Trophoblast cell (in vitro differentiated cells and primary cell): ENCODE results near the gene ABHD12B. TPM values are rescaled to one million over a fixed set of nuclear protein-coding genes. Genes with fewer than 3 reads are reported as not detected.

Experiments used
- DNase-seq, 2 donors: peaks; one replicate each; pipeline ENCODE4 v3.0.0-alpha.2; 2016
- H2AFZ ChIP-seq: 2 replicates; pipeline ENCODE4 v1.6.1; 2013; ENCODE audit warnings: low read length, moderate library complexity, mild to moderate bottlenecking; ENCODE audit not compliant: insufficient read depth, poor library complexity
- H2AK5ac ChIP-seq: 2 replicates; pipeline ENCODE4 v1.6.1; 2013; ENCODE audit warnings: mild to moderate bottlenecking, low read length
- H2BK120ac ChIP-seq: 2 replicates; pipeline ENCODE4 v1.6.1; 2013; ENCODE audit warnings: low read length, mild to moderate bottlenecking, moderate library complexity; ENCODE audit not compliant: insufficient read depth, poor library complexity
- H2BK12ac ChIP-seq: 2 replicates; pipeline ENCODE4 v1.6.1; 2013; ENCODE audit warnings: mild to moderate bottlenecking, low read length, moderate library complexity
- H2BK5ac ChIP-seq: 2 replicates; pipeline ENCODE4 v1.6.1; 2013; ENCODE audit warnings: low read length, low read depth, moderate library complexity, mild to moderate bottlenecking; ENCODE audit not compliant: poor library complexity
- H3K14ac ChIP-seq: 2 replicates; pipeline ENCODE4 v1.6.1; 2013; ENCODE audit warnings: mild to moderate bottlenecking, low read length
- H3K18ac ChIP-seq: 2 replicates; pipeline ENCODE4 v1.6.1; 2013; ENCODE audit warnings: mild to moderate bottlenecking, low read length
- H3K23ac ChIP-seq: 2 replicates; pipeline ENCODE4 v1.6.1; 2013; ENCODE audit warnings: low read length
- H3K27ac ChIP-seq: 2 replicates; pipeline ENCODE4 v1.5.1; 2013; ENCODE audit warnings: low read depth, mild to moderate bottlenecking, inconsistent platforms, low read length, moderate library complexity
- H3K27me3 ChIP-seq: 2 replicates; pipeline ENCODE4 v1.6.1; 2013; ENCODE audit warnings: inconsistent platforms, mild to moderate bottlenecking, low read length, moderate library complexity; ENCODE audit not compliant: insufficient read depth
- H3K36me3 ChIP-seq, 2 experiments: 1 replicate in 1 of 2; 2 replicates in 1 of 2; pipeline ENCODE4 v1.6.1; 2013; ENCODE audit warnings: low read length in 2 of 2, mild to moderate bottlenecking in 2 of 2, moderate library complexity in 1 of 2; ENCODE audit not compliant: insufficient read depth in 2 of 2, control insufficient read depth in 1 of 2
- H3K4ac ChIP-seq: 2 replicates; pipeline ENCODE4 v1.6.1; 2013; ENCODE audit warnings: low read depth, mild to moderate bottlenecking, low read length, moderate library complexity
- H3K4me1 ChIP-seq, 2 experiments: 1 replicate in 1 of 2; 2 replicates in 1 of 2; pipeline ENCODE4 v1.6.1; 2013; ENCODE audit warnings: low read length in 2 of 2, mild to moderate bottlenecking in 2 of 2, moderate library complexity in 1 of 2; ENCODE audit not compliant: insufficient read depth in 2 of 2, control insufficient read depth in 1 of 2
- H3K4me2 ChIP-seq: 2 replicates; pipeline ENCODE4 v1.6.1; 2013; ENCODE audit warnings: inconsistent platforms, mild to moderate bottlenecking, low read length, moderate library complexity
- H3K4me3 ChIP-seq: 2 replicates; pipeline ENCODE4 v1.5.1; 2013; ENCODE audit warnings: mild to moderate bottlenecking, low read depth, low read length, inconsistent platforms
- H3K79me1 ChIP-seq: one replicate; pipeline ENCODE4 v1.6.1; 2013; ENCODE audit warnings: low read length
- H3K79me2 ChIP-seq: 2 replicates; pipeline ENCODE4 v1.6.1; 2013; ENCODE audit warnings: low read length, mild to moderate bottlenecking; ENCODE audit not compliant: control insufficient read depth, insufficient read depth, poor library complexity
- H3K9ac ChIP-seq: 2 replicates; pipeline ENCODE4 v1.6.1; 2013; ENCODE audit warnings: mild to moderate bottlenecking, low read length
- H3K9me3 ChIP-seq: 2 replicates; pipeline ENCODE4 v1.6.1; 2013; ENCODE audit warnings: low read depth, mild to moderate bottlenecking, control low read depth, inconsistent platforms, low read length; ENCODE audit not compliant: insufficient read depth
- H4K12ac ChIP-seq: 2 replicates; pipeline ENCODE4 v1.6.1; 2013; ENCODE audit warnings: low read depth, mild to moderate bottlenecking, low read length, moderate library complexity
- H4K8ac ChIP-seq: 2 replicates; pipeline ENCODE4 v1.6.1; 2013; ENCODE audit warnings: low read depth, mild to moderate bottlenecking, low read length, moderate library complexity
- H4K91ac ChIP-seq: one replicate; pipeline ENCODE4 v1.6.1; 2013; ENCODE audit warnings: low read depth, mild to moderate bottlenecking, low read length, moderate library complexity
- WGBS: extraction: QIAGEN DNeasy Blood & Tissue Kit; methylation state at CpG from one replicate; pipeline ENCODE4 v1.1.7; 2013; ENCODE audit warnings: missing lambda C conversion rate; ENCODE audit not compliant: insufficient read length, insufficient coverage; ENCODE audit errors: extremely low coverage; 5-methylcytosine and 5-hydroxymethylcytosine counted together
- polyA plus RNA-seq: library from polyadenylated mRNA; stranded (reverse); fragments of 200-250 nt; gene quantifications from 2 replicates; pipeline ENCODE4 v1.2.3, GENCODE V29; 2013

ABHD12B gene, protein sequence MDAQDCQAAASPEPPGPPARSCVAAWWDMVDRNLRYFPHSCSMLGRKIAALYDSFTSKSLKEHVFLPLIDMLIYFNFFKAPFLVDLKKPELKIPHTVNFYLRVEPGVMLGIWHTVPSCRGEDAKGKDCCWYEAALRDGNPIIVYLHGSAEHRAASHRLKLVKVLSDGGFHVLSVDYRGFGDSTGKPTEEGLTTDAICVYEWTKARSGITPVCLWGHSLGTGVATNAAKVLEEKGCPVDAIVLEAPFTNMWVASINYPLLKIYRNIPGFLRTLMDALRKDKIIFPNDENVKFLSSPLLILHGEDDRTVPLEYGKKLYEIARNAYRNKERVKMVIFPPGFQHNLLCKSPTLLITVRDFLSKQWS
- polyA plus RNA-seq, result not detected in 2 replicates

GRCh38 chr14:50871914-50872732, at the start of gene ABHD12B:
Gene ABHD12B, plus strand, starts transcription at chr14:50872053. Its CDS starts 122 bp downstream, at chr14:50872175.
- Histone ChIP-seq H2BK120ac (no peak within 1 kb of the TSS), H3K14ac (no peak within 1 kb of the TSS), H3K4me1 (peaks cover 0 to 6% of the 10 kb centered on the region in 2 experiments), H2AK5ac (no peak within 1 kb of the TSS), H3K27me3 (peaks cover 25% of the 10 kb centered on the region), H2AFZ (no peak within 1 kb of the TSS), H3K18ac (no peak within 1 kb of the TSS), H3K4ac (no peak within 1 kb of the TSS), H2BK12ac (no peak within 1 kb of the TSS), H3K79me1 (no peaks in the 10 kb centered on the region), H3K79me2 (no peaks in the 10 kb centered on the region), H3K36me3 (no peaks in the 10 kb centered on the region), H3K23ac (no peak within 1 kb of the TSS), H4K91ac (no peak within 1 kb of the TSS), H2BK5ac (no peak within 1 kb of the TSS), H3K9me3 (peaks cover 1% of the 10 kb centered on the region), H3K4me2 (peak within 1 kb of the TSS; percentile 50), H4K8ac (no peak within 1 kb of the TSS), H4K12ac (no peak within 1 kb of the TSS), H3K27ac (no peak within 1 kb of the TSS), H3K4me3 (peak within 1 kb of the TSS; percentile 55), H3K9ac (no peak within 1 kb of the TSS)
- DNase-seq, result no peak
- no CpG with 5 or more reads among the region's 63 CpGs for WGBS

- Histone ChIP-seq H3K79me1 (no peaks in the 10 kb centered on the region), H2AFZ (no peak overlapping the region), H3K9ac (no peak overlapping the region), H3K4me3 (no peak overlapping the region), H4K8ac (no peak overlapping the region), H2BK12ac (no peak overlapping the region), H3K27me3 (no peaks in the 10 kb centered on the region), H3K18ac (no peak overlapping the region), H4K12ac (no peak overlapping the region), H4K91ac (no peak overlapping the region), H3K36me3 (no peaks in the 10 kb centered on the region), H3K4me2 (no peak overlapping the region), H2BK5ac (no peak overlapping the region), H3K9me3 (no peaks in the 10 kb centered on the region), H3K79me2 (no peaks in the 10 kb centered on the region), H2BK120ac (no peak overlapping the region), H3K23ac (no peak overlapping the region), H3K14ac (no peak overlapping the region), H3K4me1 (no peaks in the 10 kb centered on the region), H2AK5ac (no peak overlapping the region), H3K27ac (no peak overlapping the region), H3K4ac (no peak overlapping the region)
- WGBS, result no CpG with 5 or more reads among the region's 11 CpGs
- DNase-seq, result no peak
These were observed 49.3 kb upstream of the ABHD12B start for GRCh38 chr14:50822501-50823042.

DNA sequence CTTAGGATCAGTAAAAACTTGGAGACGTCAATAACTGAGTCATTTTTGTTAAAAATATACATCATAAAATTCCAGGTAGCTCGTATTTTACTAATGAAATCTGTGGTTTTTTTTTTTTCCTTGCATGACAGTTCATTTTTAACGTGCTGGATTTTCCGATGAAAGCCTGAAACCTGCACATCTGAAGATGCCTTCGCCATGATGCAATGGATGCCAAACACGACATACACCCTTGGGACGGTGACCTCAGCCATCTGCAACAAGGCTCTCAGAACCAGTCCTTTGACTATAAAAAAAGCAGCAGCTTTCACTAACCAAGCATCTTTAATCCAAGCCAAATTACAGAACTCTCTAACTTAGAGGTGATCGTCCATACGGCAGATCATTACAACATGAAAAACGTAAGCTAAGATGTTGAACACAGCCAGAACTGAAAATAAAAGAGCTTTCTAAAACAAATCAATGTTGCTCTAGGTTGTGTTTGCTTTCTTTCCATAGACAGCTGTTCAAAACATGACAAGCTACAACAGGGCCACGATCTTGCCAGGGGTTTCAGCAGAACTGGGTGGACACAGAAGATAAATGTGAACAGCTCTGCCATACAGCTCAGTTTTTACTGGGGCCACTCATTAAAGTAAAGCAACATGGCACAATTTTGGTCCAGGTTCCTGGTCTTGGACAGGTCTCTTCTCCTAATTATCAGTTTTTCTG, 48.6 kb upstream of the ABHD12B start:
- H3K14ac ChIP-seq, result no peak overlapping the region
- no peak overlapping the region for H3K4ac ChIP-seq
- peak; percentile 51 to 77 for DNase-seq
- H2AFZ ChIP-seq, result no peak overlapping the region
- H3K27ac ChIP-seq, result no peak overlapping the region
- H3K36me3 ChIP-seq, result no peaks in the 10 kb centered on the region
- H3K9me3 ChIP-seq, result no peaks in the 10 kb centered on the region
- no peak overlapping the region for H4K12ac ChIP-seq
- no peaks in the 10 kb centered on the region for H3K27me3 ChIP-seq
- H3K18ac ChIP-seq, result no peak overlapping the region
- H2AK5ac ChIP-seq, result no peak overlapping the region
- no peaks in the 10 kb centered on the region for H3K79me2 ChIP-seq
- H4K8ac ChIP-seq, result no peak overlapping the region
- H4K91ac ChIP-seq, result no peak overlapping the region
- H3K9ac ChIP-seq, result no peak overlapping the region
- no peak overlapping the region for H2BK12ac ChIP-seq
- no peaks in the 10 kb centered on the region for H3K79me1 ChIP-seq
- no peak overlapping the region for H3K4me2 ChIP-seq
- no peak overlapping the region for H3K4me3 ChIP-seq
- H3K23ac ChIP-seq, result no peak overlapping the region
- H3K4me1 ChIP-seq, result no peaks in the 10 kb centered on the region
- H2BK5ac ChIP-seq, result no peak overlapping the region
- no CpG with 5 or more reads among the region's 11 CpGs for WGBS
- no peak overlapping the region for H2BK120ac ChIP-seq
